ENCODE data around the gene APOL4. TPM values are rescaled to one million over a fixed set of nuclear protein-coding genes. Genes with fewer than 3 reads are reported as not detected.

APOL4 gene
- total RNA-seq, 1 donor from 2014 or later = 15.0 TPM

- Mint-ChIP-seq H3K4me1 (peaks cover 8% of the 10 kb centered on the region), H3K9me3 (no peaks in the 10 kb centered on the region), H3K27ac (no peak overlapping the region), H3K36me3 (no peaks in the 10 kb centered on the region), H3K4me3 (no peak overlapping the region), H3K27me3 (ENCODE audit: low read depth) (peaks cover 7% of the 10 kb centered on the region)
- DNase-seq (ENCODE audit: low spot score in 2 of 2, unreplicated experiment in 2 of 2) = no peak
- TF ChIP-seq CTCF (IDR thresholded peaks at IDR 0.05; ENCODE audit: unreplicated experiment) = peak; percentile 39
These were observed 56.6 kb downstream of the APOL4 start for GRCh38 chr22:36144886-36145541.

- H3K27ac Mint-ChIP-seq = no peak overlapping the region
These were observed 57.7 kb downstream of the APOL4 start for GRCh38 chr22:36143956-36144355.

GRCh38 chr22:36143066-36143815 is 58.4 kb downstream of the APOL4 start:
- no peak for TF ChIP-seq CTCF (IDR thresholded peaks at IDR 0.05; ENCODE audit: unreplicated experiment)
- H3K36me3 Mint-ChIP-seq = no peaks in the 10 kb centered on the region
- peaks cover 7% of the 10 kb centered on the region for H3K27me3 Mint-ChIP-seq (ENCODE audit: low read depth)
- peaks cover 8% of the 10 kb centered on the region for H3K4me1 Mint-ChIP-seq
- no peak overlapping the region for H3K27ac Mint-ChIP-seq
- no peak overlapping the region for H3K4me3 Mint-ChIP-seq
- DNase-seq (ENCODE audit: low spot score in 2 of 2, unreplicated experiment in 2 of 2) = no peak
- H3K9me3 Mint-ChIP-seq = no peaks in the 10 kb centered on the region

More at GRCh38 chr22:36143956-36144355, 57.7 kb downstream of the APOL4 start:
- Mint-ChIP-seq H3K4me1 (peaks cover 8% of the 10 kb centered on the region), H3K4me3 (no peak overlapping the region), H3K27me3 (ENCODE audit: low read depth) (peaks cover 7% of the 10 kb centered on the region), H3K9me3 (no peaks in the 10 kb centered on the region), H3K36me3 (no peaks in the 10 kb centered on the region)
- TF ChIP-seq CTCF (IDR thresholded peaks at IDR 0.05; ENCODE audit: unreplicated experiment) = no peak
- no peak for DNase-seq (ENCODE audit: low spot score in 2 of 2, unreplicated experiment in 2 of 2)

- Mint-ChIP-seq H3K27ac (no peak overlapping the region), H3K4me3 (no peak overlapping the region), H3K36me3 (no peaks in the 10 kb centered on the region), H3K27me3 (ENCODE audit: low read depth) (peaks cover 9% of the 10 kb centered on the region), H3K9me3 (no peaks in the 10 kb centered on the region), H3K4me1 (peaks cover 8% of the 10 kb centered on the region)
- TF ChIP-seq CTCF (IDR thresholded peaks at IDR 0.05; ENCODE audit: unreplicated experiment) = no peak
- no peak for DNase-seq (ENCODE audit: low spot score in 2 of 2, unreplicated experiment in 2 of 2)
These were observed 60.1 kb downstream of the APOL4 start for GRCh38 chr22:36141481-36141880.

Other genes starting within 250 kb of the APOL4 start
- 209 to 212 TPM (median 210 TPM) in 3 replicates for gene RBFOX2, start 173.0 kb downstream of the APOL4 start, total RNA-seq
- gene APOL3, start 41.1 kb downstream of the APOL4 start, total RNA-seq = 1.3 to 2.2 TPM (median 1.8 TPM) in 3 replicates
- 55.5 to 59.4 TPM (median 56.1 TPM) in 3 replicates for gene APOL2, start 37.7 kb upstream of the APOL4 start, total RNA-seq
- gene APOL1, start 51.3 kb upstream of the APOL4 start, total RNA-seq = 1.7 to 1.9 TPM (median 1.7 TPM) in 3 replicates
- gene MYH9, start 186.2 kb upstream of the APOL4 start, total RNA-seq = 321 to 346 TPM (median 341 TPM) in 3 replicates

Data from mesothelial cell of epicardium (in vitro differentiated cells).